ENCODE data around the gene MTAP. TPM values are rescaled to one million over a fixed set of nuclear protein-coding genes. Genes with fewer than 3 reads are reported as not detected.

Gene MTAP
- total RNA-seq, 1 experiment from 2014 or later, result 34.7 TPM

GRCh38 chr9:21864505-21864904, 62.1 kb downstream of the MTAP start:
- no peak for ATAC-seq

DNA sequence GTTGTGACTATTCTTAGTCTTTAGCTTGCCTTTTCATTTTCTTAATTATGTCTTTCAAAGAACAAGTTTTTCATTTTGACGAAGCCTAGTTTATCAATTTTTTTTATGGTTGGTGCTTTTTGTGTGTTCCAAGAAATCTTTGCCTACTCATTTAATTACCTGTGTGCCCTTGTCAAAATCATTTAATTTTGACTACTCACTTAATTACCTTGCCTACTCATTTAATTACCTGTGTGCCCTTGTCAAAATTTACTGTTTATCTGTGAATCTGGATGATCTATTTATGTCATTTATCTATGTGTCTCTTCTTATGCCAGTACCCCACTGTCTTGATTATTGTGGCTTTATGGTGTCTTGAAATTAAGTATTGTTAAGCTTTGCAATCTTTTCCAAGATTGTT, 63.9 kb downstream of the MTAP start:
- Histone ChIP-seq H3K36me3 (ENCODE audit: low read depth, low read length) (peaks cover 31% of the 10 kb centered on the region), H3K27ac (ENCODE audit: low read length) (no peak overlapping the region), H3K79me2 (ENCODE audit: low read length) (no peaks in the 10 kb centered on the region), H3F3A (ENCODE audit: low read length, unreplicated experiment) (peaks cover 4% of the 10 kb centered on the region), H3K27me3 (ENCODE audit: low read length) (no peaks in the 10 kb centered on the region), H3K9me2 (replicated peaks; ENCODE audit: low read length) (no peaks in the 10 kb centered on the region), H3K9me3 (ENCODE audit: low read length) (no peaks in the 10 kb centered on the region), H3K4me3 (ENCODE audit: low read length) (no peak overlapping the region), H2AFZ (ENCODE audit: low read length) (no peak overlapping the region), H3K9ac (ENCODE audit: low read length) (no peak overlapping the region), H3K4me2 (ENCODE audit: low read length) (no peak overlapping the region), H4K20me1 (ENCODE audit: low read length) (no peaks in the 10 kb centered on the region), H3K4me1 (ENCODE audit: insufficient read depth, low read length) (peaks cover 17% of the 10 kb centered on the region)
- POLR2A ChIA-PET (ENCODE audit: unreplicated experiment), result no interaction called here
- TF ChIP-seq EZH2phosphoT487 (IDR thresholded peaks at IDR 0.05; ENCODE audit: borderline replicate concordance, low read length) (no peak), EZH2 (IDR thresholded peaks at IDR 0.05; ENCODE audit: low read length, unreplicated experiment) (no peak)
- TF ChIP-seq, protein P1, sequence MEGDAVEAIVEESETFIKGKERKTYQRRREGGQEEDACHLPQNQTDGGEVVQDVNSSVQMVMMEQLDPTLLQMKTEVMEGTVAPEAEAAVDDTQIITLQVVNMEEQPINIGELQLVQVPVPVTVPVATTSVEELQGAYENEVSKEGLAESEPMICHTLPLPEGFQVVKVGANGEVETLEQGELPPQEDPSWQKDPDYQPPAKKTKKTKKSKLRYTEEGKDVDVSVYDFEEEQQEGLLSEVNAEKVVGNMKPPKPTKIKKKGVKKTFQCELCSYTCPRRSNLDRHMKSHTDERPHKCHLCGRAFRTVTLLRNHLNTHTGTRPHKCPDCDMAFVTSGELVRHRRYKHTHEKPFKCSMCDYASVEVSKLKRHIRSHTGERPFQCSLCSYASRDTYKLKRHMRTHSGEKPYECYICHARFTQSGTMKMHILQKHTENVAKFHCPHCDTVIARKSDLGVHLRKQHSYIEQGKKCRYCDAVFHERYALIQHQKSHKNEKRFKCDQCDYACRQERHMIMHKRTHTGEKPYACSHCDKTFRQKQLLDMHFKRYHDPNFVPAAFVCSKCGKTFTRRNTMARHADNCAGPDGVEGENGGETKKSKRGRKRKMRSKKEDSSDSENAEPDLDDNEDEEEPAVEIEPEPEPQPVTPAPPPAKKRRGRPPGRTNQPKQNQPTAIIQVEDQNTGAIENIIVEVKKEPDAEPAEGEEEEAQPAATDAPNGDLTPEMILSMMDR (conservative IDR thresholded peaks at IDR 0.05; ENCODE audit: low read depth, low read length), result no peak
- ATAC-seq (no peak), DNase-seq (no peak)
- no TSS peak for BruUV-seq (replicated peaks)
- intact Hi-C loops (cut with micrococcal nuclease), result no loop called here
- CTCF ChIA-PET, result no interaction called here

More at GRCh38 chr9:21864505-21864904, 62.1 kb downstream of the MTAP start:
- Histone ChIP-seq H3K9ac (ENCODE audit: low read length) (no peak overlapping the region), H3K4me1 (ENCODE audit: insufficient read depth, low read length) (peaks cover 13% of the 10 kb centered on the region), H2AFZ (ENCODE audit: low read length) (no peak overlapping the region), H3K27ac (ENCODE audit: low read length) (no peak overlapping the region), H3K9me2 (replicated peaks; ENCODE audit: low read length) (no peaks in the 10 kb centered on the region), H3K4me2 (ENCODE audit: low read length) (no peak overlapping the region), H3K9me3 (ENCODE audit: low read length) (no peaks in the 10 kb centered on the region), H3K27me3 (ENCODE audit: low read length) (no peaks in the 10 kb centered on the region), H4K20me1 (ENCODE audit: low read length) (no peaks in the 10 kb centered on the region), H3K36me3 (ENCODE audit: low read depth, low read length) (peaks cover 46% of the 10 kb centered on the region), H3F3A (ENCODE audit: low read length, unreplicated experiment) (peaks cover 4% of the 10 kb centered on the region), H3K4me3 (ENCODE audit: low read length) (no peak overlapping the region), H3K79me2 (ENCODE audit: low read length) (no peaks in the 10 kb centered on the region)
- DNase-seq, result no peak
- intact Hi-C loops (cut with micrococcal nuclease), result no loop called here
- ChIA-PET POLR2A (ENCODE audit: unreplicated experiment) (no interaction called here), CTCF (no interaction called here)
- no peak for TF ChIP-seq EZH2phosphoT487 (IDR thresholded peaks at IDR 0.05; ENCODE audit: borderline replicate concordance, low read length)
- no peak for TF ChIP-seq EZH2 (IDR thresholded peaks at IDR 0.05; ENCODE audit: low read length, unreplicated experiment)
- TF ChIP-seq, protein P1 (conservative IDR thresholded peaks at IDR 0.05; ENCODE audit: low read depth, low read length), result no peak
- BruUV-seq (replicated peaks), result no TSS peak

DNA sequence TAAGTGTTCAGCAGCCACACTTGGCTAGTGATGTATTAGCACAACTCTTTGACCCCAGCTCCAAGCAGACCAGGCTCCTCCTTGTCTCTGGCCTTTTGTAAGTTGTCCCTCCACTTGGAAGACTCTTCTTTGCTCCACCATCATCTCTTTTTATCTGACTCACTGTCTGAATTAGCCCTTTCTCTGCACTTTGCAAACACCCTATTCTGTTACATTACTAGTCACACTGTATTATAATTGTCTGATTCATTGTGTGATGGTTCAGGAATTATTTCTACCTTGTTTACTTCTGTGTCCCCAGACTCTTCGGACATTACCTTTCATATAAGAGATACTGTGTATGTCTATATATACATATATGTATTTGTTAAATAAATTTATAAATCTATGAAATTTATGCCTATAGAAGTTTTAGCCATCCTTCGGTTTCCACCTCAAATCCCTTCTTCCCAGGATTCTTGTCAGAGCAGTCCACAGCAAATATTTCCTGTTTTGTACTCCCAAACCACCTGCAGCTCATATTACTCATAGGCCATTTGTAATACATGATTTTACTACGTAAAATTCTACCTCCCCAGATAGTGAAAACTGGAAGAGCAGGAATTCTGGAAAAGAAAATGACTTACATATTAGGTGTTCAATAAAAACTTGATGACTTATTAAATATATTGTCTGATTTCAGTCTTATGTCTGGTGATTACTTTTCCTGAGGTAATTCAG, 69.0 kb downstream of the MTAP start:
- peak overlapping the region; percentile 49 for H3K27ac ChIP-seq (ENCODE audit: low read length)

More for the DNA sequence above, 69.0 kb downstream of the MTAP start:
- no peaks in the 10 kb centered on the region for H3K9me3 ChIP-seq (ENCODE audit: low read length)
- CTCF ChIA-PET, result no interaction called here
- H3K9ac ChIP-seq (ENCODE audit: low read length), result no peak overlapping the region
- intact Hi-C loops (cut with micrococcal nuclease), result no loop called here
- H3K79me2 ChIP-seq (ENCODE audit: low read length), result no peaks in the 10 kb centered on the region
- no peak overlapping the region for H3K4me3 ChIP-seq (ENCODE audit: low read length)
- H2AFZ ChIP-seq (ENCODE audit: low read length), result no peak overlapping the region
- H3K36me3 ChIP-seq (ENCODE audit: low read depth, low read length), result peaks cover 3% of the 10 kb centered on the region; the same call in 1 of the 2 replicates
- H4K20me1 ChIP-seq (ENCODE audit: low read length), result no peaks in the 10 kb centered on the region
- no peaks in the 10 kb centered on the region for H3F3A ChIP-seq (ENCODE audit: low read length, unreplicated experiment)
- H3K4me1 ChIP-seq (ENCODE audit: insufficient read depth, low read length), result peaks cover 18% of the 10 kb centered on the region
- TF ChIP-seq, protein P1 (conservative IDR thresholded peaks at IDR 0.05; ENCODE audit: low read depth, low read length), result no peak
- TF ChIP-seq EZH2 (IDR thresholded peaks at IDR 0.05; ENCODE audit: low read length, unreplicated experiment), result no peak
- no peak for TF ChIP-seq EZH2phosphoT487 (IDR thresholded peaks at IDR 0.05; ENCODE audit: borderline replicate concordance, low read length)
- no peaks in the 10 kb centered on the region for H3K9me2 ChIP-seq (replicated peaks; ENCODE audit: low read length)
- no TSS peak for BruUV-seq (replicated peaks)
- no peaks in the 10 kb centered on the region for H3K27me3 ChIP-seq (ENCODE audit: low read length)
- POLR2A ChIA-PET (ENCODE audit: unreplicated experiment), result no interaction called here
- ATAC-seq (peak; percentile 24; the same call in 1 of the 2 replicates), DNase-seq (peak; percentile 46)
- H3K4me2 ChIP-seq (ENCODE audit: low read length), result no peak overlapping the region

Data from PC-3 (cell line).